AG04449 (cell line): Measurements from ENCODE around the gene MAN2B1.
"Not testable (repeated sequence)": the region's sequence is repeated elsewhere in the genome, so short reads cannot be mapped to it uniquely, and the experiment has no call there.

ENCODE experiments used
- CTCF ChIA-PET: fragments of 350-600 bp; formaldehyde crosslinking; extraction: SDS; loops from one replicate; lab custom pipeline; 2021; ENCODE audit warnings: antibody characterized with exemption; lab: Yijun Ruan, JAX
- POLR2A ChIA-PET: fragments of 400-600, 350-600 bp; formaldehyde crosslinking; extraction: SDS; loops from one replicate; lab custom pipeline; 2020; ENCODE audit warnings: antibody characterized with exemption, inconsistent platforms; lab: Yijun Ruan, JAX
- DNase-seq: peaks from one replicate; pipeline ENCODE4 v3.0.0-alpha.2; 2010; ENCODE audit warnings: low read depth, low spot score
- H3K4me3 ChIP-seq: 2 replicates; pipeline ENCODE4 v1.5.1; 2011; ENCODE audit warnings: low read depth, mild to moderate bottlenecking, control low read depth, low read length
- CTCF ChIP-seq: IDR thresholded peaks from one replicate; pipeline ENCODE4 v1.5.1; 2011; ENCODE audit warnings: mild to moderate bottlenecking, moderate library complexity, low read length, control low read depth, inconsistent platforms; ENCODE audit not compliant: insufficient read depth; ENCODE audit errors: missing control alignments

MAN2B1 gene

GRCh38 chr19:12666265-12667048 is at the start of gene MAN2B1, which contains the start of gene WDR83:
MAN2B1 (minus strand) TSS chr19:12666742; CDS start chr19:12666701, 41 bp downstream.
WDR83 (plus strand) TSS chr19:12666807; CDS start chr19:12669791, 2,984 bp downstream.
- DNase-seq, result no peak
- CTCF ChIA-PET, result interaction anchor here (0.8 to 2.5 kb wide), 6 partner anchors 10 to 103 kb away, joined by 3 to 17 read pairs (median 4); no protein-coding TSS in a partner anchor
- no peak for TF ChIP-seq CTCF
- peak within 1 kb of the TSS; percentile 77 for H3K4me3 ChIP-seq
- POLR2A ChIA-PET, result interaction anchor here (0.5 to 1.1 kb wide), 2 partner anchors 14 to 26 kb away, joined by 3 read pairs; no protein-coding TSS in a partner anchor

GRCh38 chr19:12715929-12716328 is 49.4 kb upstream of the MAN2B1 start:
- TF ChIP-seq CTCF, result no peak
- H3K4me3 ChIP-seq, result no peak overlapping the region
- DNase-seq, result no peak
- ChIA-PET POLR2A (no interaction called here), CTCF (interaction anchor here (0.6 to 7.2 kb wide), 7 partner anchors 10 to 731 kb away, joined by 3 to 46 read pairs (median 4); no protein-coding TSS in a partner anchor)

- no peak for DNase-seq
- ChIA-PET POLR2A (no interaction called here), CTCF (interaction anchor here (0.8 to 7.2 kb wide), 6 partner anchors 8 to 131 kb away, joined by 3 to 46 read pairs (median 8); partner anchors contain the start of gene TNPO2)
- TF ChIP-seq CTCF, result no peak
- H3K4me3 ChIP-seq, result no peak overlapping the region
These were observed 48.6 kb upstream of the MAN2B1 start for GRCh38 chr19:12715102-12715501.

- ChIA-PET CTCF (interaction anchor here (0.7 to 7.2 kb wide), 10 partner anchors 8 to 133 kb away, joined by 3 to 46 read pairs (median 8); partner anchors contain the start of genes FBXW9 and TNPO2), POLR2A (interaction anchor here (1.1 kb wide), 1 partner anchor 24 kb away, joined by 3 read pairs; the partner anchor contains the start of gene GET3)
- H3K4me3 ChIP-seq, DNase-seq: not testable (repeated sequence)
These were observed 46.8 kb upstream of the MAN2B1 start for GRCh38 chr19:12713304-12713703.

GRCh38 chr19:12712077-12712476 is 45.5 kb upstream of the MAN2B1 start:
- DNase-seq, H3K4me3 ChIP-seq: not testable (repeated sequence)
- POLR2A ChIA-PET, result interaction anchor here (1.1 kb wide), 1 partner anchor 25 kb away, joined by 3 read pairs; the partner anchor contains the start of gene GET3
- CTCF ChIA-PET, result interaction anchor here (0.6 to 7.2 kb wide), 5 partner anchors 10 to 135 kb away, joined by 3 to 46 read pairs (median 11); partner anchors contain the start of genes FBXW9 and TNPO2

- TF ChIP-seq CTCF, result no peak
- no peak for DNase-seq
- ChIA-PET POLR2A (no interaction called here), CTCF (interaction anchor here (1.1 to 7.2 kb wide), 5 partner anchors 11 to 135 kb away, joined by 3 to 46 read pairs (median 11); partner anchors contain the start of gene FBXW9)
- no peak overlapping the region for H3K4me3 ChIP-seq
These were observed 44.6 kb upstream of the MAN2B1 start for GRCh38 chr19:12711187-12711586.

GRCh38 chr19:12708641-12709040 is 42.1 kb upstream of the MAN2B1 start:
- no peak for DNase-seq
- TF ChIP-seq CTCF, result no peak
- no peak overlapping the region for H3K4me3 ChIP-seq
- ChIA-PET POLR2A (interaction anchor here (0.9 kb wide), 1 partner anchor 12 kb away, joined by 5 read pairs; the partner anchor contains the start of gene FBXW9), CTCF (interaction anchor here (0.9 to 1.9 kb wide), 8 partner anchors 9 to 139 kb away, joined by 3 to 8 read pairs (median 4); no protein-coding TSS in a partner anchor)
